WTC11 (cell line): ENCODE results near the gene UBE2F. TPM values are rescaled to one million over a fixed set of nuclear protein-coding genes. Genes with fewer than 3 reads are reported as not detected.
A peak's percentile ranks its signal among the peaks of the same experiment; 100 is the strongest.

Experiments
- ATAC-seq: fragments of 200-7000 bp; cut with Tn5 transposase; 2 replicates; pipeline ENCODE4 v1.10.0; 2021; ENCODE audit warnings: mild to moderate bottlenecking, moderate library complexity
- CTCF ChIA-PET: fragments of 300-600 bp; sonication (Branson Sonifier 250); formaldehyde crosslinking; loops from one replicate; lab custom pipeline; 2021; ENCODE audit warnings: antibody characterized with exemption; lab: Charles Lee
- POLR2A ChIA-PET: fragments of 350-600 bp; sonication (Branson Sonifier 250); formaldehyde crosslinking; loops from one replicate; lab custom pipeline; 2021; ENCODE audit warnings: antibody characterized with exemption; lab: Charles Lee
- DNase-seq: peaks from one replicate; pipeline ENCODE4 v3.0.0; 2021; ENCODE audit warnings: low spot score
- H3K27ac Mint-ChIP-seq: 2 replicates; pipeline ENCODE4 v1.8.0; 2021; ENCODE audit warnings: mixed read lengths
- H3K27me3 Mint-ChIP-seq: 2 replicates; pipeline ENCODE4 v1.8.0; 2021; ENCODE audit warnings: low read depth, mild to moderate bottlenecking, moderate library complexity, mixed read lengths
- H3K36me3 Mint-ChIP-seq: 2 replicates; pipeline ENCODE4 v1.8.0; 2021; ENCODE audit warnings: mixed read lengths
- H3K4me1 Mint-ChIP-seq: 2 replicates; pipeline ENCODE4 v1.8.0; 2022; ENCODE audit warnings: mixed read lengths
- H3K4me3 Mint-ChIP-seq: 2 replicates; pipeline ENCODE4 v1.8.0; 2021; ENCODE audit warnings: mild to moderate bottlenecking, moderate library complexity, mixed read lengths
- H3K9me3 Mint-ChIP-seq: 2 replicates; pipeline ENCODE4 v1.8.0; 2021; ENCODE audit warnings: mixed read lengths
- CREB1 ChIP-seq: sonication (generic); formaldehyde crosslinking; IDR thresholded peaks from 2 replicates; pipeline ENCODE4 v1.8.0; 2023; ENCODE audit warnings: mild to moderate bottlenecking, missing genetic modification reagents
- CREM ChIP-seq: sonication (generic); formaldehyde crosslinking; IDR thresholded peaks from 2 replicates; pipeline ENCODE4 v1.8.1; 2022; ENCODE audit warnings: mild to moderate bottlenecking, missing genetic modification reagents, moderate library complexity
- ELF4 ChIP-seq: sonication (generic); formaldehyde crosslinking; IDR thresholded peaks from 2 replicates; pipeline ENCODE4 v1.8.1; 2022; ENCODE audit warnings: low read depth, mild to moderate bottlenecking, moderate library complexity, missing genetic modification reagents
- FOXK1 ChIP-seq: sonication (generic); formaldehyde crosslinking; IDR thresholded peaks from 2 replicates; pipeline ENCODE4 v1.8.0; 2022; ENCODE audit warnings: mild to moderate bottlenecking, moderate library complexity, missing genetic modification reagents
- GABPB1 ChIP-seq: sonication (generic); formaldehyde crosslinking; IDR thresholded peaks from 2 replicates; pipeline ENCODE4 v1.8.1; 2023; ENCODE audit warnings: mild to moderate bottlenecking, missing genetic modification reagents
- GRHL2 ChIP-seq: fragments of 250-450 bp; sonication (Bioruptor Pico); IDR thresholded peaks from 2 replicates; pipeline ENCODE4 v1.8.0; 2022; ENCODE audit warnings: mild to moderate bottlenecking, moderate library complexity; ENCODE audit not compliant: insufficient replicate concordance, severe bottlenecking
- HMGA2 ChIP-seq: fragments of 250-450 bp; sonication (Bioruptor Pico); IDR thresholded peaks from 2 replicates; pipeline ENCODE4 v1.4.0; 2021; ENCODE audit warnings: mild to moderate bottlenecking, moderate library complexity
- NR1H2 ChIP-seq: sonication (generic); formaldehyde crosslinking; IDR thresholded peaks from 2 replicates; pipeline ENCODE4 v1.9.0; 2021; ENCODE audit warnings: mild to moderate bottlenecking, moderate library complexity, missing genetic modification reagents
- SMAD4 ChIP-seq: sonication (generic); formaldehyde crosslinking; IDR thresholded peaks from 2 replicates; pipeline ENCODE4 v1.8.0; 2022; ENCODE audit warnings: mild to moderate bottlenecking, missing genetic modification reagents
- SOX15 ChIP-seq: fragments of 250-450 bp; sonication (Bioruptor Pico); IDR thresholded peaks from 2 replicates; pipeline ENCODE4 v1.9.0; 2021; ENCODE audit warnings: mild to moderate bottlenecking
- TCF7 ChIP-seq: sonication (generic); formaldehyde crosslinking; IDR thresholded peaks from 2 replicates; pipeline ENCODE4 v1.8.0; 2022; ENCODE audit warnings: mild to moderate bottlenecking, low read depth, missing genetic modification reagents, moderate library complexity
- TEAD4 ChIP-seq: sonication (generic); formaldehyde crosslinking; IDR thresholded peaks from 2 replicates; pipeline ENCODE4 v1.8.0; 2022; ENCODE audit warnings: mild to moderate bottlenecking, missing genetic modification reagents
- ZMAT4 ChIP-seq: fragments of 250-450 bp; sonication (Bioruptor Pico); IDR thresholded peaks from 2 replicates; pipeline ENCODE4 v1.9.0; 2021; ENCODE audit warnings: mild to moderate bottlenecking
- ZNF121 ChIP-seq: sonication (generic); formaldehyde crosslinking; IDR thresholded peaks from 2 replicates; pipeline ENCODE4 v1.8.0; 2023; ENCODE audit warnings: missing genetic modification reagents
- ZNF138 ChIP-seq: sonication (generic); formaldehyde crosslinking; conservative IDR thresholded peaks from 2 replicates; pipeline ENCODE4 v1.8.1; 2022; ENCODE audit warnings: mild to moderate bottlenecking, moderate library complexity, missing genetic modification reagents
- ZNF219 ChIP-seq: sonication (generic); formaldehyde crosslinking; IDR thresholded peaks from 2 replicates; pipeline ENCODE4 v1.8.0; 2023; ENCODE audit warnings: missing genetic modification reagents, mild to moderate bottlenecking, borderline replicate concordance
- ZNF396 ChIP-seq: fragments of 250-450 bp; sonication (Bioruptor Pico); IDR thresholded peaks from 2 replicates; pipeline ENCODE4 v1.8.0; 2021; ENCODE audit warnings: mild to moderate bottlenecking, moderate library complexity, borderline replicate concordance
- ZNF416 ChIP-seq: fragments of 250-450 bp; sonication (Bioruptor Pico); IDR thresholded peaks from 2 replicates; pipeline ENCODE4 v1.9.0; 2021; ENCODE audit warnings: mild to moderate bottlenecking, inconsistent platforms
- ZSCAN18 ChIP-seq: fragments of 250-450 bp; sonication (Bioruptor Pico); IDR thresholded peaks from 2 replicates; pipeline ENCODE4 v2.1.2; 2022; ENCODE audit warnings: mild to moderate bottlenecking, moderate library complexity
- total RNA-seq: library from RNA; stranded (reverse); gene quantifications from 3 replicates; pipeline ENCODE4 v1.2.3, GENCODE V29; 2021
- TF ChIP-seq, protein P1 (sequence below): sonication (generic); formaldehyde crosslinking; conservative IDR thresholded peaks from 2 replicates; pipeline ENCODE4 v1.8.1; 2022; ENCODE audit warnings: mild to moderate bottlenecking, missing genetic modification reagents
- TF ChIP-seq, protein P2 (sequence below): sonication (generic); formaldehyde crosslinking; IDR thresholded peaks from 2 replicates; pipeline ENCODE4 v1.8.0; 2022; ENCODE audit warnings: mild to moderate bottlenecking, missing genetic modification reagents
- TF ChIP-seq, protein P3 (sequence below): fragments of 250-450 bp; sonication (Bioruptor Pico); IDR thresholded peaks from 2 replicates; pipeline ENCODE4 v1.9.0; 2021; ENCODE audit warnings: mild to moderate bottlenecking, borderline replicate concordance

The UBE2F gene
- total RNA-seq, 1 experiment from 2014 or later = 49.5 TPM

DNA sequence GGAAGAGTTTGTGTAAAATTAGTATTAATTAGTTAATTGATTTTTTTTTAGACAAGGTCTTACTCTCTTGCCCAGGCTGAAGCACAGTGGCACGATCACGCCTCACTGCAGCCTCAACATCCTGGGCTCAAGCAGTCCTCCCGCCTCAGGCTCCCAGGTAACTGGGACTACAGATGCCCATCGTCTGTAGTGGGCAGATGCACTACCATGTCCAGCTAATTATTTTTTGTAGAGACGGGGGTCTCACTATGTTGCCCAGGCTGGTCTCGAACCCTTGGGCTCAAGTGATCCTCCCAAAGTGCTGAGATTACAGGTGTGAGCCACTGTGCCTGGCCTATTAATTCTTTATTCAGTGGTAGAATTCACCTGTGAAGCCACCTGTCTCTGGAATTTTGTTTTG is 41.1 kb downstream of the UBE2F start:
- Mint-ChIP-seq H3K27ac (no peak overlapping the region), H3K4me3 (no peak overlapping the region), H3K4me1 (peaks cover 4% of the 10 kb centered on the region; the same call in 1 of the 2 replicates), H3K36me3 (no peaks in the 10 kb centered on the region; the same call in 1 of the 2 replicates), H3K9me3 (no peaks in the 10 kb centered on the region), H3K27me3 (no peaks in the 10 kb centered on the region)
- TF ChIP-seq ZMAT4 (CRISPR knock-in tag) = no peak
- TF ChIP-seq GABPB1 (CRISPR knock-in tag) = no peak
- no peak for TF ChIP-seq HMGA2 (CRISPR knock-in tag)
- TF ChIP-seq ZNF416 = no peak
- peak; percentile 69 for TF ChIP-seq ZNF121 (CRISPR knock-in tag)
- no peak for TF ChIP-seq GRHL2 (CRISPR knock-in tag)
- ChIA-PET CTCF (no interaction called here), POLR2A (no interaction called here)
- ATAC-seq (no peak), DNase-seq (no peak)

GRCh38 chr2:238009563-238009962 is 42.7 kb downstream of the UBE2F start:
- no peaks in the 10 kb centered on the region for H3K9me3 Mint-ChIP-seq
- DNase-seq = no peak
- POLR2A ChIA-PET = no interaction called here
- H3K27me3 Mint-ChIP-seq = no peaks in the 10 kb centered on the region
- CTCF ChIA-PET = interaction anchor here (0.6 kb wide), 1 partner anchor 21 kb away, joined by 3 read pairs; no protein-coding TSS in a partner anchor
- ATAC-seq = no peak
- no peak overlapping the region for H3K4me3 Mint-ChIP-seq
- H3K4me1 Mint-ChIP-seq = peaks cover 4% of the 10 kb centered on the region; the same call in 1 of the 2 replicates
- no peaks in the 10 kb centered on the region for H3K36me3 Mint-ChIP-seq
- H3K27ac Mint-ChIP-seq = peak overlapping the region; percentile 42; the same call in 1 of the 2 replicates
- no peak for TF ChIP-seq FOXK1 (CRISPR knock-in tag)
- TF ChIP-seq CREM (CRISPR knock-in tag) = no peak
- TF ChIP-seq ZNF219 (CRISPR knock-in tag) = no peak
- TF ChIP-seq, protein P1, sequence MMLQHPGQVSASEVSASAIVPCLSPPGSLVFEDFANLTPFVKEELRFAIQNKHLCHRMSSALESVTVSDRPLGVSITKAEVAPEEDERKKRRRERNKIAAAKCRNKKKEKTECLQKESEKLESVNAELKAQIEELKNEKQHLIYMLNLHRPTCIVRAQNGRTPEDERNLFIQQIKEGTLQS = no peak
- no peak for TF ChIP-seq ZNF396 (CRISPR knock-in tag)
- TF ChIP-seq CREB1 (CRISPR knock-in tag) = no peak
- TF ChIP-seq TEAD4 = no peak
- no peak for TF ChIP-seq ELF4 (CRISPR knock-in tag)
- no peak for TF ChIP-seq ZNF138
- TF ChIP-seq, protein P2, sequence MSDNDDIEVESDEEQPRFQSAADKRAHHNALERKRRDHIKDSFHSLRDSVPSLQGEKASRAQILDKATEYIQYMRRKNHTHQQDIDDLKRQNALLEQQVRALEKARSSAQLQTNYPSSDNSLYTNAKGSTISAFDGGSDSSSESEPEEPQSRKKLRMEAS (CRISPR knock-in tag) = no peak
- no peak for TF ChIP-seq TCF7
- TF ChIP-seq NR1H2 (CRISPR knock-in tag) = no peak
- no peak for TF ChIP-seq SMAD4
- no peak for TF ChIP-seq SOX15 (CRISPR knock-in tag)
- no peak for TF ChIP-seq HMGA2 (CRISPR knock-in tag)
- TF ChIP-seq, protein P3, sequence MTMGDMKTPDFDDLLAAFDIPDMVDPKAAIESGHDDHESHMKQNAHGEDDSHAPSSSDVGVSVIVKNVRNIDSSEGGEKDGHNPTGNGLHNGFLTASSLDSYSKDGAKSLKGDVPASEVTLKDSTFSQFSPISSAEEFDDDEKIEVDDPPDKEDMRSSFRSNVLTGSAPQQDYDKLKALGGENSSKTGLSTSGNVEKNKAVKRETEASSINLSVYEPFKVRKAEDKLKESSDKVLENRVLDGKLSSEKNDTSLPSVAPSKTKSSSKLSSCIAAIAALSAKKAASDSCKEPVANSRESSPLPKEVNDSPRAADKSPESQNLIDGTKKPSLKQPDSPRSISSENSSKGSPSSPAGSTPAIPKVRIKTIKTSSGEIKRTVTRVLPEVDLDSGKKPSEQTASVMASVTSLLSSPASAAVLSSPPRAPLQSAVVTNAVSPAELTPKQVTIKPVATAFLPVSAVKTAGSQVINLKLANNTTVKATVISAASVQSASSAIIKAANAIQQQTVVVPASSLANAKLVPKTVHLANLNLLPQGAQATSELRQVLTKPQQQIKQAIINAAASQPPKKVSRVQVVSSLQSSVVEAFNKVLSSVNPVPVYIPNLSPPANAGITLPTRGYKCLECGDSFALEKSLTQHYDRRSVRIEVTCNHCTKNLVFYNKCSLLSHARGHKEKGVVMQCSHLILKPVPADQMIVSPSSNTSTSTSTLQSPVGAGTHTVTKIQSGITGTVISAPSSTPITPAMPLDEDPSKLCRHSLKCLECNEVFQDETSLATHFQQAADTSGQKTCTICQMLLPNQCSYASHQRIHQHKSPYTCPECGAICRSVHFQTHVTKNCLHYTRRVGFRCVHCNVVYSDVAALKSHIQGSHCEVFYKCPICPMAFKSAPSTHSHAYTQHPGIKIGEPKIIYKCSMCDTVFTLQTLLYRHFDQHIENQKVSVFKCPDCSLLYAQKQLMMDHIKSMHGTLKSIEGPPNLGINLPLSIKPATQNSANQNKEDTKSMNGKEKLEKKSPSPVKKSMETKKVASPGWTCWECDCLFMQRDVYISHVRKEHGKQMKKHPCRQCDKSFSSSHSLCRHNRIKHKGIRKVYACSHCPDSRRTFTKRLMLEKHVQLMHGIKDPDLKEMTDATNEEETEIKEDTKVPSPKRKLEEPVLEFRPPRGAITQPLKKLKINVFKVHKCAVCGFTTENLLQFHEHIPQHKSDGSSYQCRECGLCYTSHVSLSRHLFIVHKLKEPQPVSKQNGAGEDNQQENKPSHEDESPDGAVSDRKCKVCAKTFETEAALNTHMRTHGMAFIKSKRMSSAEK (CRISPR knock-in tag) = no peak
- no peak for TF ChIP-seq ZSCAN18 (CRISPR knock-in tag)
